ENCODE results near the gene EPHA8.

DNA sequence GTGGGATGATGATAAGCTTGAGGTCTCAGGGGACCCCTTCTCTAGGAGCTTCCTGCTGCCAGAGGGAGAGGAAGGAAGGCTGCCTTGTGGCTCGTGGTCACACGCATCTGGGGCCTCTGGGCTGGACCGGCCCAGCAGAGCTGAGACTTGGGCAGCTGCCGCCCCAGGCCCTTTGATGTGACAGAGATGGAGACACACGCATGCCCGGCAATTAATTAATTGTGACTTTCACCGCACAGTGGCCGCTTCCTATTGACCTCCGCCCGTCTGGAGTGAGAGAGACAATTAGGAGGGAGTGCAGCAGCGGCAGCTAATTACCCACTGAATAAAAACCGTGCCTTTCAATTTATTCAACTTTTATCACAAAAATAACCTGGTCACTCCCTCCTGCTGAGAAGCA lies 56.5 kb downstream of the EPHA8 start:
- TF ChIP-seq, protein P1, sequence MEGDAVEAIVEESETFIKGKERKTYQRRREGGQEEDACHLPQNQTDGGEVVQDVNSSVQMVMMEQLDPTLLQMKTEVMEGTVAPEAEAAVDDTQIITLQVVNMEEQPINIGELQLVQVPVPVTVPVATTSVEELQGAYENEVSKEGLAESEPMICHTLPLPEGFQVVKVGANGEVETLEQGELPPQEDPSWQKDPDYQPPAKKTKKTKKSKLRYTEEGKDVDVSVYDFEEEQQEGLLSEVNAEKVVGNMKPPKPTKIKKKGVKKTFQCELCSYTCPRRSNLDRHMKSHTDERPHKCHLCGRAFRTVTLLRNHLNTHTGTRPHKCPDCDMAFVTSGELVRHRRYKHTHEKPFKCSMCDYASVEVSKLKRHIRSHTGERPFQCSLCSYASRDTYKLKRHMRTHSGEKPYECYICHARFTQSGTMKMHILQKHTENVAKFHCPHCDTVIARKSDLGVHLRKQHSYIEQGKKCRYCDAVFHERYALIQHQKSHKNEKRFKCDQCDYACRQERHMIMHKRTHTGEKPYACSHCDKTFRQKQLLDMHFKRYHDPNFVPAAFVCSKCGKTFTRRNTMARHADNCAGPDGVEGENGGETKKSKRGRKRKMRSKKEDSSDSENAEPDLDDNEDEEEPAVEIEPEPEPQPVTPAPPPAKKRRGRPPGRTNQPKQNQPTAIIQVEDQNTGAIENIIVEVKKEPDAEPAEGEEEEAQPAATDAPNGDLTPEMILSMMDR (IDR thresholded peaks at IDR 0.05) = no peak
- TF ChIP-seq POLR2A (IDR thresholded peaks at IDR 0.05) = no peak

All from lower leg skin (tissue), 3 donors.